HepG2 (cell line): ENCODE data around the gene MLH1. TPM values are rescaled to one million over a fixed set of nuclear protein-coding genes. Genes with fewer than 3 reads are reported as not detected.
A peak's percentile ranks its signal among the peaks of the same experiment; 100 is the strongest.

ENCODE experiments used
- ETV6 ChIP-seq: sonication (generic); formaldehyde crosslinking; conservative IDR thresholded peaks from 2 replicates; pipeline ENCODE4 v1.4.0; 2020; ENCODE audit warnings: missing genetic modification reagents
- PITX1 ChIP-seq: sonication (generic); formaldehyde crosslinking; IDR thresholded peaks from 2 replicates; pipeline ENCODE4 v1.5.1; 2020; ENCODE audit warnings: mild to moderate bottlenecking, missing genetic modification reagents
- STAG1 ChIP-seq: sonication (generic); formaldehyde crosslinking; IDR thresholded peaks from 2 replicates; pipeline ENCODE4 v1.4.0; 2020; ENCODE audit warnings: missing genetic modification reagents
- ZKSCAN5 ChIP-seq: sonication (generic); formaldehyde crosslinking; IDR thresholded peaks from 2 replicates; pipeline ENCODE4 v1.5.1; 2020; ENCODE audit warnings: mild to moderate bottlenecking, missing genetic modification reagents
- ZNF136 ChIP-seq: sonication (generic); formaldehyde crosslinking; IDR thresholded peaks from 2 replicates; pipeline ENCODE4 v1.8.1; 2022; ENCODE audit warnings: low read depth, mild to moderate bottlenecking, moderate library complexity, missing genetic modification reagents
- ZNF274 ChIP-seq: sonication (generic); formaldehyde crosslinking; IDR thresholded peaks from 2 replicates; pipeline ENCODE4 v1.5.1; 2020; ENCODE audit warnings: mild to moderate bottlenecking, missing genetic modification reagents
- ZNF367 ChIP-seq: sonication (generic); formaldehyde crosslinking; IDR thresholded peaks from 2 replicates; pipeline ENCODE4 v1.4.0; 2020; ENCODE audit warnings: missing genetic modification reagents, borderline replicate concordance
- ZNF589 ChIP-seq: sonication (generic); formaldehyde crosslinking; conservative IDR thresholded peaks from 2 replicates; pipeline ENCODE4 v1.8.0; 2022; ENCODE audit warnings: mild to moderate bottlenecking, moderate library complexity, missing genetic modification reagents
- polyA plus RNA-seq, 8 experiments: library from polyadenylated mRNA; depleted of rRNA in 3 of 8; stranded (reverse) in 7 of 8; unstranded in 1 of 8; fragments of >200 nt; fragmentation: Illumina TruSeq in 4 of 8; extraction: Trizol in 4 of 8; gene quantifications; 2 replicates each; pipeline versions ENCODE4 v1.2.1 to v1.2.3, GENCODE V29; 2011 to 2016; ENCODE audit warnings: low read depth in 4 of 8, missing spikeins in 1 of 8, mixed read lengths in 1 of 8; ENCODE audit not compliant: insufficient read depth in 1 of 8
- total RNA-seq, 5 experiments: library from RNA; depleted of rRNA; stranded (reverse); fragments of >200 nt; fragmentation: Illumina TruSeq; extraction: Trizol; gene quantifications; 2 replicates each; pipeline ENCODE4 v1.2.3, GENCODE V29; 2016; ENCODE audit warnings: low read depth in 1 of 5
- TF ChIP-seq, protein P1 (sequence below): IDR thresholded peaks from 2 replicates; pipeline ENCODE4 v1.6.1; 2016; ENCODE audit warnings: low read depth, missing genetic modification reagents, missing compliant biosample characterization
- TF ChIP-seq, protein P2 (sequence below): sonication (generic); formaldehyde crosslinking; IDR thresholded peaks from 2 replicates; pipeline ENCODE4 v1.5.0; 2020; ENCODE audit warnings: mild to moderate bottlenecking, missing genetic modification reagents
- TF ChIP-seq, protein P3 (sequence below): sonication (generic); formaldehyde crosslinking; IDR thresholded peaks from 2 replicates; pipeline ENCODE4 v1.4.0; 2020; ENCODE audit warnings: missing genetic modification reagents
- TF ChIP-seq, protein P4 (sequence below): sonication (generic); formaldehyde crosslinking; IDR thresholded peaks from 2 replicates; pipeline ENCODE4 v1.5.0; 2020; ENCODE audit warnings: mild to moderate bottlenecking, missing genetic modification reagents
- TF ChIP-seq, protein P5 (sequence below): sonication (generic); formaldehyde crosslinking; IDR thresholded peaks from 2 replicates; pipeline ENCODE4 v1.5.1; 2020; ENCODE audit warnings: mild to moderate bottlenecking, missing genetic modification reagents

MLH1 gene
- total and polyA plus RNA-seq, 2 of the 13 experiments (the other 11 are each of a cell fraction or from before 2014, with no cell fraction given), result 29.5 to 70.8 TPM

DNA sequence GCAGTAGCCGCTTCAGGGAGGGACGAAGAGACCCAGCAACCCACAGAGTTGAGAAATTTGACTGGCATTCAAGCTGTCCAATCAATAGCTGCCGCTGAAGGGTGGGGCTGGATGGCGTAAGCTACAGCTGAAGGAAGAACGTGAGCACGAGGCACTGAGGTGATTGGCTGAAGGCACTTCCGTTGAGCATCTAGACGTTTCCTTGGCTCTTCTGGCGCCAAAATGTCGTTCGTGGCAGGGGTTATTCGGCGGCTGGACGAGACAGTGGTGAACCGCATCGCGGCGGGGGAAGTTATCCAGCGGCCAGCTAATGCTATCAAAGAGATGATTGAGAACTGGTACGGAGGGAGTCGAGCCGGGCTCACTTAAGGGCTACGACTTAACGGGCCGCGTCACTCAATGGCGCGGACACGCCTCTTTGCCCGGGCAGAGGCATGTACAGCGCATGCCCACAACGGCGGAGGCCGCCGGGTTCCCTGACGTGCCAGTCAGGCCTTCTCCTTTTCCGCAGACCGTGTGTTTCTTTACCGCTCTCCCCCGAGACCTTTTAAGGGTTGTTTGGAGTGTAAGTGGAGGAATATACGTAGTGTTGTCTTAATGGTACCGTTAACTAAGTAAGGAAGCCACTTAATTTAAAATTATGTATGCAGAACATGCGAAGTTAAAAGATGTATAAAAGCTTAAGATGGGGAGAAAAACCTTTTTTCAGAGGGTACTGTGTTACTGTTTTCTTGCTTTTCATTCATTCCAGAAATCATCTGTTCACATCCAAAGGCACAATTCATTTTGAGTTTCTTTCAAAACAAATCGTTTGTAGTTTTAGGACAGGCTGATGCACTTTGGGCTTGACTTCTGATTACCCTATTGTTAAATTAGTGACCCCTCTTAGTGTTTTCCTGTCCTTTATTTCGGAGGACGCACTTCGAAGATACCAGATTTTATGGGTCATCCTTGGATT lies at the start of gene MLH1 (continued):
- TF ChIP-seq, protein P1, sequence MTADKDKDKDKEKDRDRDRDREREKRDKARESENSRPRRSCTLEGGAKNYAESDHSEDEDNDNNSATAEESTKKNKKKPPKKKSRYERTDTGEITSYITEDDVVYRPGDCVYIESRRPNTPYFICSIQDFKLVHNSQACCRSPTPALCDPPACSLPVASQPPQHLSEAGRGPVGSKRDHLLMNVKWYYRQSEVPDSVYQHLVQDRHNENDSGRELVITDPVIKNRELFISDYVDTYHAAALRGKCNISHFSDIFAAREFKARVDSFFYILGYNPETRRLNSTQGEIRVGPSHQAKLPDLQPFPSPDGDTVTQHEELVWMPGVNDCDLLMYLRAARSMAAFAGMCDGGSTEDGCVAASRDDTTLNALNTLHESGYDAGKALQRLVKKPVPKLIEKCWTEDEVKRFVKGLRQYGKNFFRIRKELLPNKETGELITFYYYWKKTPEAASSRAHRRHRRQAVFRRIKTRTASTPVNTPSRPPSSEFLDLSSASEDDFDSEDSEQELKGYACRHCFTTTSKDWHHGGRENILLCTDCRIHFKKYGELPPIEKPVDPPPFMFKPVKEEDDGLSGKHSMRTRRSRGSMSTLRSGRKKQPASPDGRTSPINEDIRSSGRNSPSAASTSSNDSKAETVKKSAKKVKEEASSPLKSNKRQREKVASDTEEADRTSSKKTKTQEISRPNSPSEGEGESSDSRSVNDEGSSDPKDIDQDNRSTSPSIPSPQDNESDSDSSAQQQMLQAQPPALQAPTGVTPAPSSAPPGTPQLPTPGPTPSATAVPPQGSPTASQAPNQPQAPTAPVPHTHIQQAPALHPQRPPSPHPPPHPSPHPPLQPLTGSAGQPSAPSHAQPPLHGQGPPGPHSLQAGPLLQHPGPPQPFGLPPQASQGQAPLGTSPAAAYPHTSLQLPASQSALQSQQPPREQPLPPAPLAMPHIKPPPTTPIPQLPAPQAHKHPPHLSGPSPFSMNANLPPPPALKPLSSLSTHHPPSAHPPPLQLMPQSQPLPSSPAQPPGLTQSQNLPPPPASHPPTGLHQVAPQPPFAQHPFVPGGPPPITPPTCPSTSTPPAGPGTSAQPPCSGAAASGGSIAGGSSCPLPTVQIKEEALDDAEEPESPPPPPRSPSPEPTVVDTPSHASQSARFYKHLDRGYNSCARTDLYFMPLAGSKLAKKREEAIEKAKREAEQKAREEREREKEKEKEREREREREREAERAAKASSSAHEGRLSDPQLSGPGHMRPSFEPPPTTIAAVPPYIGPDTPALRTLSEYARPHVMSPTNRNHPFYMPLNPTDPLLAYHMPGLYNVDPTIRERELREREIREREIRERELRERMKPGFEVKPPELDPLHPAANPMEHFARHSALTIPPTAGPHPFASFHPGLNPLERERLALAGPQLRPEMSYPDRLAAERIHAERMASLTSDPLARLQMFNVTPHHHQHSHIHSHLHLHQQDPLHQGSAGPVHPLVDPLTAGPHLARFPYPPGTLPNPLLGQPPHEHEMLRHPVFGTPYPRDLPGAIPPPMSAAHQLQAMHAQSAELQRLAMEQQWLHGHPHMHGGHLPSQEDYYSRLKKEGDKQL (CRISPR knock-in tag), result no peak
- TF ChIP-seq ZNF136 (CRISPR knock-in tag), result no peak; the same call in 1 of the 2 replicates
- TF ChIP-seq ETV6, result no peak
- no peak for TF ChIP-seq ZKSCAN5
- no peak for TF ChIP-seq ZNF367 (CRISPR knock-in tag)
- TF ChIP-seq, protein P2, sequence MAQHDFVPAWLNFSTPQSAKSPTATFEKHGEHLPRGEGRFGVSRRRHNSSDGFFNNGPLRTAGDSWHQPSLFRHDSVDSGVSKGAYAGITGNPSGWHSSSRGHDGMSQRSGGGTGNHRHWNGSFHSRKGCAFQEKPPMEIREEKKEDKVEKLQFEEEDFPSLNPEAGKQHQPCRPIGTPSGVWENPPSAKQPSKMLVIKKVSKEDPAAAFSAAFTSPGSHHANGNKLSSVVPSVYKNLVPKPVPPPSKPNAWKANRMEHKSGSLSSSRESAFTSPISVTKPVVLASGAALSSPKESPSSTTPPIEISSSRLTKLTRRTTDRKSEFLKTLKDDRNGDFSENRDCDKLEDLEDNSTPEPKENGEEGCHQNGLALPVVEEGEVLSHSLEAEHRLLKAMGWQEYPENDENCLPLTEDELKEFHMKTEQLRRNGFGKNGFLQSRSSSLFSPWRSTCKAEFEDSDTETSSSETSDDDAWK, result no peak
- no peak for TF ChIP-seq STAG1 (CRISPR knock-in tag)
- TF ChIP-seq, protein P3, sequence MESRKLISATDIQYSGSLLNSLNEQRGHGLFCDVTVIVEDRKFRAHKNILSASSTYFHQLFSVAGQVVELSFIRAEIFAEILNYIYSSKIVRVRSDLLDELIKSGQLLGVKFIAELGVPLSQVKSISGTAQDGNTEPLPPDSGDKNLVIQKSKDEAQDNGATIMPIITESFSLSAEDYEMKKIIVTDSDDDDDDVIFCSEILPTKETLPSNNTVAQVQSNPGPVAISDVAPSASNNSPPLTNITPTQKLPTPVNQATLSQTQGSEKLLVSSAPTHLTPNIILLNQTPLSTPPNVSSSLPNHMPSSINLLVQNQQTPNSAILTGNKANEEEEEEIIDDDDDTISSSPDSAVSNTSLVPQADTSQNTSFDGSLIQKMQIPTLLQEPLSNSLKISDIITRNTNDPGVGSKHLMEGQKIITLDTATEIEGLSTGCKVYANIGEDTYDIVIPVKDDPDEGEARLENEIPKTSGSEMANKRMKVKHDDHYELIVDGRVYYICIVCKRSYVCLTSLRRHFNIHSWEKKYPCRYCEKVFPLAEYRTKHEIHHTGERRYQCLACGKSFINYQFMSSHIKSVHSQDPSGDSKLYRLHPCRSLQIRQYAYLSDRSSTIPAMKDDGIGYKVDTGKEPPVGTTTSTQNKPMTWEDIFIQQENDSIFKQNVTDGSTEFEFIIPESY (CRISPR knock-in tag), result no peak
- TF ChIP-seq ZNF589, result 0 out of 2 replicates have a peak, but pooled peaks have one; percentile 52
- TF ChIP-seq, protein P4, sequence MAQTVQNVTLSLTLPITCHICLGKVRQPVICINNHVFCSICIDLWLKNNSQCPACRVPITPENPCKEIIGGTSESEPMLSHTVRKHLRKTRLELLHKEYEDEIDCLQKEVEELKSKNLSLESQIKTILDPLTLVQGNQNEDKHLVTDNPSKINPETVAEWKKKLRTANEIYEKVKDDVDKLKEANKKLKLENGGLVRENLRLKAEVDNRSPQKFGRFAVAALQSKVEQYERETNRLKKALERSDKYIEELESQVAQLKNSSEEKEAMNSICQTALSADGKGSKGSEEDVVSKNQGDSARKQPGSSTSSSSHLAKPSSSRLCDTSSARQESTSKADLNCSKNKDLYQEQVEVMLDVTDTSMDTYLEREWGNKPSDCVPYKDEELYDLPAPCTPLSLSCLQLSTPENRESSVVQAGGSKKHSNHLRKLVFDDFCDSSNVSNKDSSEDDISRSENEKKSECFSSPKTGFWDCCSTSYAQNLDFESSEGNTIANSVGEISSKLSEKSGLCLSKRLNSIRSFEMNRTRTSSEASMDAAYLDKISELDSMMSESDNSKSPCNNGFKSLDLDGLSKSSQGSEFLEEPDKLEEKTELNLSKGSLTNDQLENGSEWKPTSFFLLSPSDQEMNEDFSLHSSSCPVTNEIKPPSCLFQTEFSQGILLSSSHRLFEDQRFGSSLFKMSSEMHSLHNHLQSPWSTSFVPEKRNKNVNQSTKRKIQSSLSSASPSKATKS (CRISPR knock-in tag), result no peak
- TF ChIP-seq PITX1 (CRISPR knock-in tag), result no peak
- TF ChIP-seq, protein P5, sequence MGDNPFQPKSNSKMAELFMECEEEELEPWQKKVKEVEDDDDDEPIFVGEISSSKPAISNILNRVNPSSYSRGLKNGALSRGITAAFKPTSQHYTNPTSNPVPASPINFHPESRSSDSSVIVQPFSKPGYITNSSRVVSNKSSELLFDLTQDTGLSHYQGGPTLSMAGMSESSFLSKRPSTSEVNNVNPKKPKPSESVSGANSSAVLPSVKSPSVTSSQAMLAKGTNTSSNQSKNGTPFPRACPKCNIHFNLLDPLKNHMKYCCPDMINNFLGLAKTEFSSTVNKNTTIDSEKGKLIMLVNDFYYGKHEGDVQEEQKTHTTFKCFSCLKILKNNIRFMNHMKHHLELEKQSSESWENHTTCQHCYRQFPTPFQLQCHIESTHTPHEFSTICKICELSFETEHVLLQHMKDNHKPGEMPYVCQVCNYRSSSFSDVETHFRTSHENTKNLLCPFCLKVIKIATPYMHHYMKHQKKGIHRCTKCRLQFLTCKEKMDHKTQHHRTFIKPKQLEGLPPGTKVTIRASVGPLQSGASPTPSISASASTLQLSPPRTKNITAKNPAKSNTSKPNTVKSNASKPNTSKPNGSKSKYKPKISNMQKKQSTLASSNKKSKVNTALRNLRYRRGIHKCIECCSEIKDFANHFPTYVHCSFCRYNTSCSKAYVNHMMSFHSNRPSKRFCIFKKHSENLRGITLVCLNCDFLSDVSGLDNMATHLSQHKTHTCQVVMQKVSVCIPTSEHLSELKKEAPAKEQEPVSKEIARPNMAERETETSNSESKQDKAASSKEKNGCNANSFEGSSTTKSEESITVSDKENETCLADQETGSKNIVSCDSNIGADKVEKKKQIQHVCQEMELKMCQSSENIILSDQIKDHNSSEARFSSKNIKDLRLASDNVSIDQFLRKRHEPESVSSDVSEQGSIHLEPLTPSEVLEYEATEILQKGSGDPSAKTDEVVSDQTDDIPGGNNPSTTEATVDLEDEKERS (CRISPR knock-in tag), result no peak
- no peak for TF ChIP-seq ZNF274 (CRISPR knock-in tag)
